GM20431 (cell line): Measurements from ENCODE around the gene FBN1.

Source experiments
- in situ Hi-C: fragments of 300-500 bp; cut with MseI, MboI; formaldehyde crosslinking; loops from one replicate; pipeline ENCODE4 v1.15.0; 2020; ENCODE audit warnings: low sequenced_read_pairs; ENCODE audit not compliant: unreplicated experiment

The FBN1 gene

DNA sequence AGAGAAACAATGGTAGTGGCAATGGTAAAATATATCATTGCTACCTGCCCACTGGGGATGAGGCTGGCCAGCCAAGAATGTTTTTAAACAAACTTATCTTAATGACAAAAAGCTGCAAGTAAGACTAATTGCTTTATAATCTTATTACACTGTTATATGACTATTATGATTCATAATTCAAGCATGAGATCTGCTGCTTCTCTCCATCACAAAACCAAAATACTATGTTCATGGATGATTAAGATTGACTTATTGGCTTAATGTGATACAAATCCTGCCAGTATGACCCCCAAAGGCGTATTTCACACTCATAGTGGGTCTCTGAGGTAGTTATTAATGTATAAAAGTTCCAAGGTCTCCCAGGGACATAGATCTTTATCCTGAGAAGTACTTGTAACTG lies 52.6 kb downstream of the FBN1 start:
- in situ Hi-C loops = no loop called here

DNA sequence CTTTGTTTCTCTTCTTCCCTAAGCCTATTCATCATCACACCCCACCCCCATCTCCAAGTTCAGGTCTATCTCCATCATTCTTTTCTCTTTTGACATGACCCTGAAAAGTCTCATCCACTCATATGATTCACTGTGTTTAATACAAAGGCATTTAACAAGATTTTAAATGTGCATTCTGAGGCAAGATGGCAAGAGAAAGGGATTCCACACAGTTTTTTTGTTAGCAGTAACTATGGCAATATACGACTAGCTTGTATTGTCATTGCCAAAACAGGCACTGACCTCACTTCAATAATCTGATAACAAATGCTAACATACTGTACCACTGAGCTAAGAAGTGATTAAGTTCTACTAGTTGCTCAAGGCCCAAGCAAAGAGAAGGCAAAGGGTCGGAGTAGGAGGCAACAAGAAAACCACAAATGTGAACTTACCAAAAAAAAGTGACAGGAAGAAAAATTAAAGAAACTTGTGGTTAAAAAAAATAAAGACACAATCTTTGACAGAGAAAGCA lies 53.2 kb downstream of the FBN1 start:
- in situ Hi-C loops = no loop called here

DNA sequence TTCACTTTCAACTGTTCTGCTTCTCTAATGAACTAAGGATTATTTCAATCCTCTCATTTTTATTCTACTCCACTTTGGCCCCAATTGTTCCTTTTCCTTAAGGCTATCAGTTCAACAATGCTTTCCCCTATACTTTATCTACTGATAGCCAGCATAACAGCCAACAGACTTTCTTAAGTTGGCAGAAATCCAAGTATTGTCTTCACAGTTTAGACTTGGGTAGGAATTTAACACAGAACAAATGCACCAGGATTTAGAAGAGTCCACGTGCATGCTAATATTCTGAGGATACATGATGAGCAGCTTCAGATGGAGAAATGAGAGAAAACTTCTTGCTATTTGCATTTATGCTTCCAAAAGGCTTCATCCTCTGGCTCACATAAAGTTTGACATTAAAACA lies 54.8 kb downstream of the FBN1 start:
- in situ Hi-C loops = no loop called here

DNA sequence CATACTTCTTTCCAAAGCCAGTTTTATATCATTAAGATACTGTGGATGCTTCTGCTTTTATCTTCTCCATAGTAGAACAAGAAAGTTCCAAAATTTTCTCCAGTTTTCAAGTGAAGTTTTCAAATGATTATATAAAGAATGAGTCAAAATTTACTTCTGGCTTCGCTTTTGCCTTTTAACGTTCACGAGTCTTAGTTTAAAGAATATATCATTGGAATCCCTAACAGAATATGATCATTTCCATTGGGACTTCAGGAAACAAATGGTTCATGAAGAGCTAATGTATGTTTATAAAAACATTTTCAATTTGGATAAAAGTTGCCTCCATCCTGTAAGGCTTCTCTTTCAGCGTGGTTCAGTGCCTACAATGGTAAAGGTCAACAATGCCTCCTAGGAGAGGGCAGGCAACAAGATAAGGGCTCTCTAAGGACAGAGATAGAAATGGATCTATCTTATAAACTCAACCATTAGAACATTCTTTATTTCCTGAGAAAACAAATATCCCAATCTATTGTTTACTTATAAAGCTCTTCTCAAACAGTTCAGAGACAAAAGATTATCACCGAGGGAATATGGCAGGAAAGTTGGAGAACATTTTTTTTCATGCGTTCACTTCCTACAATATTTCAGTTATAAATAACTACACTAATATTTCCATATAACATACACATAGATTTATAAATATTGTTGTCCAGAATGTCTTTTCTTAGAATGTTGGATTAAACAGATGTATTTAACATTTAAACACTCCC lies 60.5 kb downstream of the FBN1 start:
- in situ Hi-C loops = no loop called here

DNA sequence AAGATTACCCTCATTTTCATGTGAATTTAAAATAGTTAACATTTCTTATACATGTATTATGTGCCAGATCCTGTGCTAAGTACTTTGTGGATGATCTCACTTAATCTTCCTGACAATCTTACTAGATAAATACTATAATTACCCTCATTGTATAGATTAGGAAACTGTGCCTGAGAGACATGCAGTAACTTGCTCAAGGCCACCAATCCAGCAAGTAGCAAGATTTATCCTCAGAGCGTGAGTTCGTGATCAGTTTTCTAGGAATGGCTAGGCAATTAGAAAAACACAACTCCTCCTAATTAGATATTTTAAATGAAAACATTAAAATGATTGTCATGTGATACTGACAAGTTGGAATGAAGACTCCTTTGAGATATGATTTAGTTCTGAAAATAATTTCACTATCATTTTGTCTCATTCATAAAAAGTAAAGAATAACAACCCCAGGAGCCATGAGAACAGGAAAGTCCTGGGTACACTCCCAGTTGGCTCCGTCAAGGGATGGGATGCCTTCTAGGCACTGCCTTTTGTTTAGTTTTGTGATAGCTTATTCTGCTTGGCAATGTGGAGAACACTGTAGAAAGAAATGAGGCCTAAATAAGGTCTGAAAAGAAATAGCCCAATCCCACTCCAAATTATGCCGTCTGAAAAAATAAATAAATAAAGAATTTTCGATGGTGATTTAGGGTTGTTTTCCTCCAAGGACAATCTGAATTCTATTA lies 61.3 kb downstream of the FBN1 start:
- in situ Hi-C loops = no loop called here

DNA sequence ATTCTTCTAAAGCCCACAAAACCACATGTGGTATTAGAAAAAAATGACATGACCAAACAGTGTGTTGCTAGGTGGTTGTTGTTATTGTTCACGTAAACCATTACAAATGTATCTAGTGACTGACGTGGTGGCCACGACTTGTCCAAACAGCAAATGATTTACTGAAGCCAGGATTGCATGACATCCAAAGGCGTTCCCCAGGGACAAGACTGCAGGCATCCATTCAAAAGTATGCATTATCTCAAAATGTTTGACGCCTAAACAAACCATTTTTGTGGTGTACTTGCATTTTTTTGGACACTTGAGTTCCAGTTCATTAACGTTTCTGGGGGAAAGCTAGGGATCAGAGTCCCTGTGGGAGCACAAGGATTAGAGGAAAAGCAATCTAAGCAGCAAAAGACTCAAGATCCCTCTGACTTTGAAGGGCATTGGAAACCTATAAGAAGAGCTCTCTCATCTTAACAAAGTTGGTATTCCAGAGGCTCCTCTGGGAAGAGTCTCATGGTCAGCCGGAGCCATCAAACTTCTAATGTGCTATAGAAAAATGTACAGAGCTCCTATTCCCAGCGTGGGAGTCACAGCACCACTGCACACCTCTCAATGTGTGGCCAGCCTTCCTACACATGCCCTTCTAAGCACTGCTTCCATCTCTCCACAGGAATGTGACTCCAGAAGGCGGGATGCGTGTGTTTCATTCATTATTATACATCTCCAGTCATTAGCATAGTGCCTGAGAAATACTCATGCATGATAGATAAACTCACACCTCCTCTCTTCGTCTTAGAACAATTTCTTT lies 62.9 kb downstream of the FBN1 start:
- in situ Hi-C loops = no loop called here

DNA sequence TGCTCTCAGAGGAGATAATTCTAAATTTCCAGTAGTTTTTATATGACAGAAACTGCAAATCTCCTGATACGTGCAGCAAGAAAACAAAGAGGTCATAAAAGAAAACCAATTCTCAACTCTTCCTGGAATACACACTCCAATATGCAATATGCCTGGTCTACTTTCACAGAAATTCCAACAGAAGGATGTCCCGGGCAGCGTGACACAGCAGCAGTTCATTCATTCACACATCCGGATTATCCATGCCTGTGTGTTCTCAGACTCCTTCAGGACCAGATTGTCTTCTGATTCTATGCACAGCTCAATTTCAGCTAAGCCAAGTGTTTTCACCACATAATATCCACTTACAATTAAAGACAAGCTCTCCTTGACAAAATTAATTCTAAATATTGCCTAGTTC lies 64.3 kb downstream of the FBN1 start:
- in situ Hi-C loops = no loop called here

DNA sequence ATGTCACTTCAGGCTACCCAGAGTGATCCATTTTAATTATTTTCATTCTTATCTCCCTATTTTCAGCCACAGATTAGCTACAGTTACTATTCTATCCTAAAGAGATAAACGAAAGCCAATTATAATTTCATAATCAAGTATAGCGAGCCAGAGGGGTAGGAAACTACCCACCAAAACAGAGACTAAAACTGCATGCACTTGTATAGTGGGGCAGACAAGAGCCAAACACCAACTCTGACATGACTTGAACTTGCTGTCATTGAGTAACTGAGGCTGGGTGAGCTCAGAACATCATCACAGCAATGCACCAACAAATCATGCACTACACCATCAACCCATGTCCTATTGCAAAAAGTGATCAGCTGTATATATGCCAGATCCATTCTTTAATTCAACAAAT lies 64.8 kb downstream of the FBN1 start:
- in situ Hi-C loops = no loop called here

DNA sequence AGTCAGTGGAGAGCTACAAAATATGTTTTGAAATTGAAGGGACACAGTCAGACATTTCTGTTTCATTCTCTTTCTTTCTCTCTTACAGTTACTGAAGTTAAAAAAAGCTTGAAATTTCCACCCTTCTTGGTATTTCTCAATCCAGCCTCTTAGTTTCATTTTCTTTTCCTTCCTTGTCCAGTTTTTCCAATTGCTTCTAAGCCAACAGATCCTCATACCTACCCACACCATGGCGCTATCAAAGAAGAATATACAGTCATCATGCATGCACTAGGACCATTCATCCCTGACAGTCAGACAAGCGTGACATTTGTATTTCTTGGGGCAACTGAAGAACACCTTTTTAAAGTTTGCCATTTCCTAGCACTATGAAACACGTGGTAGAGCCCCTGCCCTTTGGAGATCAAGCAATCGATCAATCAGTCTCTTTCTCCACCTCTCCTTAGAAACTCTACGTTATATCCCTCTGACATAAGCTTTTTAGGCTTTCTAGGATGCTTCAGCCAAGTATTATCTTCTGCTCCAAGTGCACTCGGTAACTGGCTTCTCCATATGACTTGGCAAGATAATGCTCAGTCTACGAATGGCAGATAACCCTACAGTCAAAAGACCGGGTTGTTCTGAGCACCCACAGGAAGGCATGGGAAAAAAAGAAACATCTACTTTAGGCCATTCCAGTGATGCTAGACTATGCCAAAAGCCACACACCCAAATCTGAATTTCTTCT lies 65.4 kb downstream of the FBN1 start:
- in situ Hi-C loops = no loop called here

DNA sequence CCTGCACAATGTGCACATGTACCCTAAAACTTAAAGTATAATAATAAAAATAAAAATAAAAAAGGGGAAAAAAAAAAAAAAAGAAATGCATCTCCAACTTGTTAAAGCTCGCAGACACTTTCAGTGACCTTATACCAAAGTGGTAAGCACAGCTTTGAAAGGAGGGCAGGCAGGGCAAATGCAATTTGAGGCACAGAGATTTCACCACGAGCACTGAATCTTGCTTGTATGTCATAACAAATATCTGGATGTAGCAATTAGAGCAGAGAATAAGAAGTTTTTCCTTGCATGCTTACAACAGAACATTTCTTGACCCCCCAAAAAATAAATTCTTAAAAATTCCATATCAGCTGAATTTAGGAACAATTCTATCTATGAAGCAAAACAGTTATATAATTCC lies 66.5 kb downstream of the FBN1 start:
- in situ Hi-C loops = no loop called here

DNA sequence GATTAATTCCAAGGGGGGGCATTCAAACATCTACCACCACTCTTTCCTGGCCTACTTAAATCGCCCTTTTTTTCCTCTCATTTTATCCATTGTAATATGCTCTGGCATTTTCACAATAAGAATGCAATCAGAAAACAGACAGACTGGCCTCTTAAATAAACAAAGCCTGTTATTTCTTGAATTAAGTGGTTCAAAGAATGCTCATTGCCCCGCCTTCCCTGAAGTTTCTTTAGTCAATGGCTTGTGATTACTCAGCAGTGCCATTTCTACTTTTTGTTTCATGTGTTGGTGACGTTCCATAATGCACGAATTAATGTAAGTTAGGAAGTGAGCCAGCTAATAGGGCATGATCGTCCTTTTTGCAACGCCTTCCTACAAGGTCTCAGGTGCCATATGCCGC lies 68.0 kb downstream of the FBN1 start:
- in situ Hi-C loops = no loop called here

DNA sequence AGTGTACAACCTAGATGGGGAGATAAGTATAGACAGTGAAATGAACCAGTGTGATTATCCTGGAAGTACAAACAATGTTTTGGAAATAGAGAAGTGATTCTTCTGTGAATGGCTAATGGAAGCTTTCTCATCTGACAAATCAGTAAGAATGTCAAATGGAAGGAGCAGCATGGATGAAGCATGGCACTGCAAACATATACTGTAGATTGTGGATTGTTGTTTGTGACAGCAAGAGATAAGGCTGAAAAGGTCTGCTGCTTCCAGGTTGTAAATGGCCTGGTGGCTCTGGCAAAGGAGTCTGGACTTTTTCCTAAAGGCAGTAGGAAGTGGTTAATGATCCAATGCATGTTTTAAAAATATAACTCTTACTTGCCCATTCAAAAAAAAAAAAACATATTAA lies 71.3 kb downstream of the FBN1 start:
- in situ Hi-C loops = no loop called here

DNA sequence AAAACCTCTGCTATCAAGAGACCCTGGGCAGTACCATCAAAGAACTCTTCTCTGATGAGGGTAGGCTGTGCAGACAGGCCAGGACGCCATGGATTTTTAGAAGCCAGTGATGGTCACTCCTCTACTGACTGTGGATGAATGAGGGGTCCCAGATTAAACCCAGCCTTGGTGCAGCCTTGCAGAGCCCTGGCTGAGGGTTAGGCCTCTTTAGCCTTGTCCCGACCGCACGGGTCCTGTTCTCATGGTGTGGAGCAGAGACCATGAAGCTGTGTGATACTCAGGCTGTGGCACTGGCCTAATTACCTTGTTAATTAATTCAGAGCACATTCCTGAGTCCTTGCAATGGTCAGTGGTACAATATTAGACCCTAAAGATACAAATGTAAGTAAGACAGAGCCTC lies 71.7 kb downstream of the FBN1 start:
- in situ Hi-C loops = no loop called here

DNA sequence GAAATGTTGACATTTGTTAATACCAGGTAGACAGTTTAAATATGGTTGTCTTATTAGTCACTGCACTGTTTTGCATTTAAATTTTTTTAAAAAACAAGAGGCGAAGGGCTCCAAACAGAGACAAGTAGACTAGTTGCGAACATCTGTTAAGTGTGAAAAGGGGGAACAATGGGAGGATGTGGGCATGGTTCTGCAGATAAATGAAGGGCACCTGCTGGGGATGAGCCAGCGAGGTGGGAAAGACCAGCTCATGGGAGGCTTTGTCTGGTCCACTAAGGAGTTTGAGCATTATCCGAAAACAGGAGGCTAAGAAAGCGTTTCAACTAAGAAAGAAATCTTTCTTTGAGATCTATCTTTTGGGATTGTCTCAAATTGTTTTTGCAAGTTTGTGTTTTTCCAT lies 72.7 kb downstream of the FBN1 start:
- in situ Hi-C loops = no loop called here

DNA sequence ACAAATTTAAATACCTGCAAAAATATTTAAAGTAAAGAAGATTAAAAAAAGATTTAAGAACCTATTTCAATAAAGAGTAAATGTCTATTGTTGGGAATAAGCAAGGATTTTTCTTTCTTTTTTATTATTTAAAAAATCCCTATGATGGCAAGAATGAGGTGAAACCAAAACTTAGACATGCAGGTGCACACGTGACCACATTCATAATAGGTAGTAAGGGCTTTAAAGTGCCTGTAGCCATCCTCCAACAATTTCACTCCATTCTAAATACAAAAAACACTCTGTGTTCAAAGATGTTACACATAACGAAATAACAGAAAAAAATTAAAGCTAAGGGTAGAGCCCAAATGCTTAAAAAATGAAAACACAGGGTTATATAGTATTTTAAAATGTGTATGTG lies 74.0 kb downstream of the FBN1 start:
- in situ Hi-C loops = no loop called here

DNA sequence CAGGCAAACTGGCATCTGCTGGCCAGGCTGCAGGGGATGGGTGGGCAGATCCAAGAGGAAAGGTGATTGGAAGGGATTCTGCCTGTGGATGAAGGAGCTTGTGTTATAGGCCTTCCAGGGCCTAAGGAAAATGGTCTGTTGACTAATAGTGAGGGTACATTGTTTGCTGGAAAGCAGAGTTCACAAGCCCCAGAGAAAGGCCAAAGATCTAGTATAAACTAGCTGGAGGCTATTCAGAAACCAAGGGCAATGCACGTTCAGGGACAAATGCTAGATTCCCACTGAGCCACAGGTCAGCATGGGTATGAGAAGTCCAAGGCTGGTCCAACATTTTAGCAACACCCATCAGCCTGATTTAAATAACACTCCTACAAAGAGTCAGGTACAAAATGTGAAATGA lies 74.7 kb downstream of the FBN1 start:
- in situ Hi-C loops = no loop called here

DNA sequence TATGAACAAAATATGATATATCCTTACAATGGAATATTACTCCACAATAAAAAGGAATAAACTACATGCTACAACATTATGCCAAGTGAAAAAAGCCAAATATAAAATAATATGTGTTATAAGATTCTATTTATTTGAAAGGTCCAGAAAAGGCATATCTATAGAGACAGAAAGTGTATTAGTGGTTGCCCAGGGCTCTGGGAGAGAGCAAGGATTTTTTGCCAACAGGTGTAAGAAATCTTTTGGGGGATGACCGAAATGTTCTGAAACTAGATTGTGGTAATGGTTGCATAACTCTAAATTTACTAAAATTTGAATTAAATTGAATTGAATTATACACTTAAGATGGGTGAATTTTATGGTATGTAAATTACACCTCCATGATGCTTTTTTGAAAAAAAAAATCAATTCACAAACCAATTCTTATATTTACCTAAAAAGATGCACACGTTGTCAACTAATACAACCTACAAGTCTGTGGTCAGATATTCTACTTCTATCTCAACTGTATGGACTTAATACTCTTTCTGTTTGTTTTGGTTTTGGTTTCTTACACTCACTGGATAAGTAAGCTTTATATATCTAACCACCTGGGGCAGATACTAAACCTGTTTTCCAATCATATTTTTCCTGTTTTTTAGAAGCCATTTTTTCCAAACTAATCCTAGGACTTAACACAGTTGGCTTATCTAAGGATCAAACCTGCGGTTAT lies 75.8 kb downstream of the FBN1 start:
- in situ Hi-C loops = no loop called here

DNA sequence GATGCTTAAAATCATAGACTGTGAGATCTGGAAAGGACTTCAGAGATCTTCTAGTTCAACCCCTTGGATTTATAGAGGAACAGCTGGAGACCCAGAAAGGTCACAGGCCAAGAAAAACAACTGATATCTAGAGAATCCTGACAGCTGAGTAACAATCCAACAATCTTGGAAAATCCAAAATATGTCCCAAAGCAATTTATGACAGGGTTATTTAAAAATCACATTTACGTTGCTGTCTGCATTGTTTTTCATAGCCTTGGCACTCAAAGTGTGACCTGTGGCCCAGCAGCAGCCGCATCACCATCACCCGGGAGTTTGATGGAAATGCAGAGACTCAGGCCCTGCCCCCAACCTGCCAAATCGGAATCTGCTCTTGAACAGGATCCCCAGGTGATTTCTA lies 78.8 kb downstream of the FBN1 start:
- in situ Hi-C loops = no loop called here

DNA sequence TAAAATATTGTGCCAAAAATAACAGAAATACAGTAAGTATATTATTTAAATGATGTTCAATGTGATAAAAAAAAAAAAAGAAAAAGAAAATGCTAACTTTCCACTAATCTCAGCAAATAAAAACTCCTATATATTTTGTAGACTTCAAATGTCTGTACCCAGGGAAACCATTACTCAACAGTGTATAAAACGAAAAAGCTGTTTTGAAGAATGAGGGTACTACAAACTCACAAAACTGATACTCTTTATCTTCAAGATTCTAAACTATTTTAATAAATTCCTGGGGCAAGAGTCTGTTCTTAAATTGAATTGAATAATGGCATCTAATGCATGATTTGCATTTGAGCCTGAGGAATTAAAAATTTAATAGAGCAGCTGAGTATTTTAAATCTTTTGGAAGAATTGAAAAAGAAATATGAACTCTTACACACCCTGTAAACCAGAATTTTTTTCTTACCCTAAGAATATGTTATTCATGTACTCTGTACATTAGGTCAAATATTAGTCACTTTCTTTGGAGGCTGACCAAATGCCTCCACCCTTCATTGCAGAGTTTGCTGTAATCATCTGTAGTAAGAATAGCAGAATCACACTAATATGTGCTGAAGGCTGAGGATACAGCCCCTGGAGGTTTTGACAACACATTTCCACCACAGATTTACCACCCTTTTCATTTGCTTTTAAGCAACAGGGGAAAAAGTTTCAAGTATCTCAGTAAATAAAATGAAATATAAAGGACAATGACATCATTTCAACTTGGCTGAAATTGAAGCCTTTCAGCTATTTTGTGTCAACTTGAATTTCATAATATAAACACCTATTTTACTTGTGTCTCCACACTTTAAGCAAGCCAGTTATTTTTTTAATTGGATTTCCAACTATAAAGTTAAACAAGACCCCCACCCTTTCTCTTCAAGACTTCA lies 79.7 kb downstream of the FBN1 start:
- in situ Hi-C loops = no loop called here
